Natural killer cell (primary cell): ENCODE measurements around the gene LTB. TPM values are rescaled to one million over a fixed set of nuclear protein-coding genes. Genes with fewer than 3 reads are reported as not detected.

Source experiments
- ATAC-seq, 3 donors: fragments of 150-1000 bp in 2 of 3; fragments of 200-7000 bp in 1 of 3; cut with Tn5 transposase; 1 replicate in 1 of 3; 2 replicates in 2 of 3; pipeline ENCODE4 v1.10.0; 2021; ENCODE audit warnings: mild to moderate bottlenecking in 2 of 3, moderate library complexity in 2 of 3
- DNase-seq, 2 donors: peaks; one replicate each; pipeline versions ENCODE4 v3.0.0 to v3.0.0-alpha.2; 2013 to 2021; ENCODE audit warnings: mixed read lengths in 1 of 2
- H3K27ac ChIP-seq: one replicate; pipeline ENCODE4 v1.5.1; 2013; ENCODE audit warnings: mild to moderate bottlenecking, low read length
- H3K27me3 ChIP-seq: one replicate; pipeline ENCODE4 v1.6.1; 2013; ENCODE audit warnings: low read length; ENCODE audit not compliant: control insufficient read depth, insufficient read depth
- H3K36me3 ChIP-seq: one replicate; pipeline ENCODE4 v1.6.1; 2013; ENCODE audit warnings: low read length; ENCODE audit not compliant: control insufficient read depth, insufficient read depth
- H3K4me1 ChIP-seq: one replicate; pipeline ENCODE4 v1.6.1; 2013; ENCODE audit warnings: low read length; ENCODE audit not compliant: control insufficient read depth, insufficient read depth
- H3K4me3 ChIP-seq: one replicate; pipeline ENCODE4 v1.5.1; 2013; ENCODE audit warnings: low read length
- H3K9me3 ChIP-seq: one replicate; pipeline ENCODE4 v1.6.1; 2013; ENCODE audit warnings: low read length; ENCODE audit not compliant: control insufficient read depth, insufficient read depth
- H3K27ac Mint-ChIP-seq, 2 donors: one replicate each; pipeline ENCODE4 v1.8.0; 2022; ENCODE audit warnings: mild to moderate bottlenecking in 2 of 2, mixed read lengths in 2 of 2, moderate library complexity in 1 of 2
- H3K27me3 Mint-ChIP-seq, 2 donors: one replicate each; pipeline ENCODE4 v1.8.0; 2022; ENCODE audit warnings: low read depth in 2 of 2, mixed read lengths in 2 of 2
- H3K36me3 Mint-ChIP-seq: one replicate; pipeline ENCODE4 v1.8.0; 2022; ENCODE audit warnings: mixed read lengths
- H3K4me1 Mint-ChIP-seq, 2 donors: one replicate each; pipeline ENCODE4 v1.8.0; 2022; ENCODE audit warnings: mixed read lengths in 2 of 2
- H3K4me3 Mint-ChIP-seq: one replicate; pipeline ENCODE4 v1.8.0; 2022; ENCODE audit warnings: mild to moderate bottlenecking, moderate library complexity, mixed read lengths
- H3K9me3 Mint-ChIP-seq, 2 donors: one replicate each; pipeline ENCODE4 v1.8.0; 2022; ENCODE audit warnings: mixed read lengths in 2 of 2
- WGBS: methylation state at CpG from one replicate; pipeline ENCODE4 v1.1.7; 2013; ENCODE audit warnings: missing lambda C conversion rate; ENCODE audit not compliant: insufficient coverage; 5-methylcytosine and 5-hydroxymethylcytosine counted together
- intact Hi-C: fragments of 100-400 bp; cut with micrococcal nuclease; formaldehyde crosslinking; loops from one replicate; pipeline ENCODE4 v1.14.2; 2022
- total RNA-seq, 4 donors: library from RNA; stranded (reverse); fragments of 120-200 nt in 1 of 4; gene quantifications; one replicate each; pipeline versions ENCODE4 v1.2.3 to v1.2.4, GENCODE V29; 2013 to 2022
- TF ChIP-seq, protein P1 (sequence below): fragments of 200-600 bp; IDR thresholded peaks from one replicate; pipeline ENCODE4 v1.8.0; 2022; ENCODE audit warnings: antibody characterized with exemption

The LTB gene
- total RNA-seq, 3 donors from 2014 or later (not counting 1 experiment from before 2014, with no cell fraction given): 17.7 to 42.1 (median 32.6) TPM

DNA sequence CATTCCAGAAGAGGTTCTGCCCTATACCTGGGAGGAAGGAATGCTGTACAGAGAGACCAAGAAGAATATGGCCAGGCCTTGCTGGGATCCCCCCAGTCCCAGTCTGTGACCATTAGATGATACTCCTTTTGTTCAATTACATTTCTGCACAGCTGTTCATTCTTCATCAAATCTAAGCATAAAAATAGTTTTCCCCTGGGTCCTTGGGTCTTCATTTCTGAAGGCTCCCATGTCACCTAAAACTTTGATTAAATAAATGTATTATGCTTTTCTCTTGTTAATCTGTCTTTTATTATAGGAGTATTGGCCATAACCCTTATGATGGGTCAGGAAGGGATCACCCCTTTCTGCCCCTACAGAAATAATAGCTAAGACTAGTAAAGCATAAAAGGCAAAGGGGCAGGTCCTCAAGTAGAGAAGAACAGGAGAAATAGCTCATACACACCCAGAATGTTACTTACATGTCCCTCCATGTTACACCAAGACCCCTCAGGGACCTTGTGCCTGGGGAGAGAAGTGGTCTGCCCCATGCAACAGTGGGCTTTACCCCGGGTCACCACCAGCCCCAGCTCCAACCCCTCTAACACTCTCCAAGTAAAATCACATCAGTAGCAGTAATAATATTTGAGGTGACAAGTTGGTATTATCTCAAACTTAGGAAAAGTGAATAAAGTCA is 12.2 kb downstream of the LTB start:
- ATAC-seq: no peak
- Mint-ChIP-seq H3K27me3 (no peaks in the 10 kb centered on the region), H3K36me3 (no peaks in the 10 kb centered on the region), H3K27ac (peak overlapping the region; percentile 61 to 95), H3K4me3 (no peak overlapping the region), H3K4me1 (peaks cover 51 to 66% of the 10 kb centered on the region in 2 donors), H3K9me3 (no peaks in the 10 kb centered on the region)
- H3K9me3 ChIP-seq: no peaks in the 10 kb centered on the region
- no peak for DNase-seq
- H3K4me1 ChIP-seq: peaks cover 82% of the 10 kb centered on the region
- H3K4me3 ChIP-seq: no peak overlapping the region
- TF ChIP-seq, protein P1, sequence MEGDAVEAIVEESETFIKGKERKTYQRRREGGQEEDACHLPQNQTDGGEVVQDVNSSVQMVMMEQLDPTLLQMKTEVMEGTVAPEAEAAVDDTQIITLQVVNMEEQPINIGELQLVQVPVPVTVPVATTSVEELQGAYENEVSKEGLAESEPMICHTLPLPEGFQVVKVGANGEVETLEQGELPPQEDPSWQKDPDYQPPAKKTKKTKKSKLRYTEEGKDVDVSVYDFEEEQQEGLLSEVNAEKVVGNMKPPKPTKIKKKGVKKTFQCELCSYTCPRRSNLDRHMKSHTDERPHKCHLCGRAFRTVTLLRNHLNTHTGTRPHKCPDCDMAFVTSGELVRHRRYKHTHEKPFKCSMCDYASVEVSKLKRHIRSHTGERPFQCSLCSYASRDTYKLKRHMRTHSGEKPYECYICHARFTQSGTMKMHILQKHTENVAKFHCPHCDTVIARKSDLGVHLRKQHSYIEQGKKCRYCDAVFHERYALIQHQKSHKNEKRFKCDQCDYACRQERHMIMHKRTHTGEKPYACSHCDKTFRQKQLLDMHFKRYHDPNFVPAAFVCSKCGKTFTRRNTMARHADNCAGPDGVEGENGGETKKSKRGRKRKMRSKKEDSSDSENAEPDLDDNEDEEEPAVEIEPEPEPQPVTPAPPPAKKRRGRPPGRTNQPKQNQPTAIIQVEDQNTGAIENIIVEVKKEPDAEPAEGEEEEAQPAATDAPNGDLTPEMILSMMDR: no peak
- intact Hi-C loops: no loop called here
- WGBS: no CpG with 5 or more reads among the region's 1 CpG
- no peaks in the 10 kb centered on the region for H3K27me3 ChIP-seq
- no peak overlapping the region for H3K27ac ChIP-seq
- no peaks in the 10 kb centered on the region for H3K36me3 ChIP-seq

DNA sequence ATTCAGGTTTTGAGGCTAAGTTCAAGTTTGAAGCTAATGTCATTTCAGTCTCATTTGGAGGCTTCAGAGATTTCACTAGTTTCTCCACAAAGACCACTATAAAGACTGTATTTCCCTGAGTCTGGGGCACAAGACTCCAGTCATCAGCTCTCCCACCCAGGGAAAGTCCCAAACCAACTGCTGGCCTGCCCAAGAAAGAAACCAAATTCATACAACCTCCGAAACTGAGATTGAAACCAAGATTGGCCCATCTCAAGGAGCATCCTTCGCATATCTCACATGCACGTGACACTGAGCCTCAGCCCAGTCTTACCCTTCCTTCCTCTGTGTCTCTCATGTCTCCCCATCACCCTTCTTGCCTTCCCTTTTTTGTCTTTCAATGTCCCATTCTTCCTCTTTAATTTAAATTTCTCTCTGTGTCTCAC is 13.7 kb downstream of the LTB start:
- Histone ChIP-seq H3K4me3 (no peak overlapping the region), H3K4me1 (peaks cover 67% of the 10 kb centered on the region), H3K27ac (peak overlapping the region; percentile 75), H3K27me3 (no peaks in the 10 kb centered on the region), H3K9me3 (no peaks in the 10 kb centered on the region), H3K36me3 (no peaks in the 10 kb centered on the region)
- TF ChIP-seq, protein P1: no peak
- no peaks in the 10 kb centered on the region for H3K27me3 Mint-ChIP-seq
- H3K4me1 Mint-ChIP-seq: peaks cover 41 to 55% of the 10 kb centered on the region in 2 donors
- no peaks in the 10 kb centered on the region for H3K36me3 Mint-ChIP-seq
- ATAC-seq: peak; percentile 72 to 86 (median 85)
- no peaks in the 10 kb centered on the region for H3K9me3 Mint-ChIP-seq
- intact Hi-C loops: loop anchor here (1.0 kb wide), 1 partner anchor 8 kb away; no protein-coding TSS in a partner anchor
- H3K27ac Mint-ChIP-seq: peak overlapping the region; percentile 95
- 0% methylated on average over 3 of the region's 3 CpGs for WGBS
- DNase-seq: peak in 1 of 2 donors; percentile 95
- peak overlapping the region; percentile 78 for H3K4me3 Mint-ChIP-seq

DNA sequence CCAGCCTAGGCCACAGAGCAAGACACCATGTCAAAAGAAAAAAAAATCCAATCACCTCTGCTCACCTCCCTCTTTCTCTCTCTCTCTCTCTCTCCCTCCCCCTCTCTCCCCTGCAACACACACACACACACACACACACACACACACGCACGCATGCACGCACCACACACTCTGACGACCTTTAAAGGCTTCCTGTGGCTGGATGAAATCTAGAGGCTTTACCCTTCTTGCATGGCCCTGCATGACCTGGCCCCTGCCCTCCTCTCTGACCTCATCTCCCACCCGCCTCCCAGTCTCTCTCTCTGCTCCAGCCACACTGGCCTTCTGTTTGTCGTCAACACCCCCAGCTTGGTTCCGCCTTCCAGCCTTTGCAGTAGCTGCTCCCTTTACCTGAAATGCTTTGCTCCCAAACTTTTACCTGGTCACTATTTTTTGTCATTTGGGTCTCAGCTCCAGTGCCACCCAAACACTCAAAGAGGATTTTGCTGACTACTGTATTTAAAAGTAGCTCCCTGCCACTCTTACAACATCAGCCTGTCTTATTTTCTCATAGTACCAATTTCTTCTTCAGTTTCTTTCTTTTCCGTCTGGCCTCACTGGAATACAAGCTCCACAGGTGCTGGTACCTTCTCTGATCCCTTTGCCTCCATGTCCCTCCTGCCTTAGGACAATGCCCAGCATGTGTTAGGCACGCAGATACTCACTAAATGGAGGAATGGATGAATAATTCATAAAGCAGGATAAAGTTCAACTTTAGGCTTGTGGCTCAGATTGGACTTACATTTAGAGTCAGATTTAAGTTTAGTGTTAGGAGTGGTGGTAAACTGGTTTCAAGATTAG is 14.5 kb downstream of the LTB start:
- Mint-ChIP-seq H3K27me3 (no peaks in the 10 kb centered on the region), H3K9me3 (no peaks in the 10 kb centered on the region), H3K4me3 (peak overlapping the region; percentile 78), H3K4me1 (peaks cover 35 to 53% of the 10 kb centered on the region in 2 donors), H3K36me3 (no peaks in the 10 kb centered on the region), H3K27ac (peak overlapping the region; percentile 95)
- Histone ChIP-seq H3K27me3 (no peaks in the 10 kb centered on the region), H3K27ac (peak overlapping the region; percentile 75), H3K9me3 (no peaks in the 10 kb centered on the region), H3K4me1 (peaks cover 62% of the 10 kb centered on the region), H3K4me3 (no peak overlapping the region), H3K36me3 (no peaks in the 10 kb centered on the region)
- 42% methylated on average over 9 of the region's 9 CpGs for whole genome bisulfite sequencing
- TF ChIP-seq, protein P1: no peak
- intact Hi-C loops: loop anchor here (1.0 kb wide), 1 partner anchor 7 kb away; no protein-coding TSS in a partner anchor
- DNase-seq (peak in 1 of 2 donors; percentile 60), ATAC-seq (peak; percentile 23 to 36 (median 31))
